ENCODE data around the gene CCDC187. TPM values are rescaled to one million over a fixed set of nuclear protein-coding genes. Genes with fewer than 3 reads are reported as not detected.

CCDC187 gene
- total and polyA plus RNA-seq, 4 donors: 2.0 to 16.8 (median 6.8) TPM

DNA sequence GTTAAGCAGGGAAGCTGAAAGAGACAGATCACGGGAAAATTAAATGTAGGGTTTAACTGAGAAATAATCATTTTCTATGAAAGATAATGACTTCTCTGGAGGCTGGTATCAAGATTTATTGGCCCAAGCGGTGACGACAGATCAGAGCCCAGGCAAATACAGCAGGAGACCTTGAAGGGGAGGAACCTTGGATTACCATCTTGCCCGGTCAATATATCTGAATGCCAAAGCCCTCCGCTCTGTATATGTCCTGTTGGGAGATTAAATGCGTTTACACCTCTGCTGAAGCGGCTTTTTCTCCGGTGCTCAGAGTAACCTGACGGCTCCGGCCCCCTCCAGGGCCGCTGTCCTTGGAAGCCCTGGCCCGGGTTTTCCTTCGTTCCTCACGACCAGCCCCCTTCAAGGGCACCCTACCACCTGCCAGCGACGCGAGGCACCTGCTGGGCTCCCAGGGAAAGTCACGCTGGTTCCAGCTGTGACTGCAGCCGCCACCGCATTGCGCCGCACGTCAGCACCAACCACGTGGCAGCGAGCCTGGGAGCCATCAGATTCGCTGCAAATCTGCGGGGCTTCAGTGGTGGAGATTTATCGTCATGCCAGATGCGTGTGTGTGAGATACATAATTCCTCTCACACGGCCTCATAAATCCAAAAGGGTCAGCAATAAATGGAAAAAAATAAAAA lies 53.9 kb downstream of the CCDC187 start:
- ATAC-seq (ENCODE audit: insufficient read depth, low FRiP score) (no peak), DNase-seq (no peak)
- Histone ChIP-seq H3K27ac (ENCODE audit: low read depth in 1 of 2, low read length in 1 of 2) (no peak overlapping the region), H3K9me3 (ENCODE audit: control insufficient read depth in 4 of 4, insufficient read depth in 3 of 4, low read length in 3 of 4) (no peaks in the 10 kb centered on the region), H3K36me3 (ENCODE audit: control insufficient read depth in 4 of 4, insufficient read depth in 4 of 4, low read length in 4 of 4) (no peaks in the 10 kb centered on the region), H3K4me3 (no peak overlapping the region), H3K27me3 (ENCODE audit: control insufficient read depth in 3 of 3, insufficient read depth in 3 of 3, low read length in 2 of 3) (peaks cover 0 to 3% (median 2%) of the 10 kb centered on the region in 3 donors), H3K4me1 (ENCODE audit: control insufficient read depth in 5 of 5, insufficient read depth in 5 of 5, low read length in 5 of 5) (peaks cover 0 to under 1% (median under 1%) of the 10 kb centered on the region in 5 donors), H3K9ac (ENCODE audit: insufficient read depth in 1 of 2, low read length in 2 of 2) (no peak overlapping the region)
- TF ChIP-seq, protein P1, sequence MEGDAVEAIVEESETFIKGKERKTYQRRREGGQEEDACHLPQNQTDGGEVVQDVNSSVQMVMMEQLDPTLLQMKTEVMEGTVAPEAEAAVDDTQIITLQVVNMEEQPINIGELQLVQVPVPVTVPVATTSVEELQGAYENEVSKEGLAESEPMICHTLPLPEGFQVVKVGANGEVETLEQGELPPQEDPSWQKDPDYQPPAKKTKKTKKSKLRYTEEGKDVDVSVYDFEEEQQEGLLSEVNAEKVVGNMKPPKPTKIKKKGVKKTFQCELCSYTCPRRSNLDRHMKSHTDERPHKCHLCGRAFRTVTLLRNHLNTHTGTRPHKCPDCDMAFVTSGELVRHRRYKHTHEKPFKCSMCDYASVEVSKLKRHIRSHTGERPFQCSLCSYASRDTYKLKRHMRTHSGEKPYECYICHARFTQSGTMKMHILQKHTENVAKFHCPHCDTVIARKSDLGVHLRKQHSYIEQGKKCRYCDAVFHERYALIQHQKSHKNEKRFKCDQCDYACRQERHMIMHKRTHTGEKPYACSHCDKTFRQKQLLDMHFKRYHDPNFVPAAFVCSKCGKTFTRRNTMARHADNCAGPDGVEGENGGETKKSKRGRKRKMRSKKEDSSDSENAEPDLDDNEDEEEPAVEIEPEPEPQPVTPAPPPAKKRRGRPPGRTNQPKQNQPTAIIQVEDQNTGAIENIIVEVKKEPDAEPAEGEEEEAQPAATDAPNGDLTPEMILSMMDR (IDR thresholded peaks at IDR 0.05; ENCODE audit: control extremely low read depth, extremely low read depth): no peak
- whole genome bisulfite sequencing, 2 donors: 66 to 81% methylated on average over 30 of the region's 30 CpGs

DNA sequence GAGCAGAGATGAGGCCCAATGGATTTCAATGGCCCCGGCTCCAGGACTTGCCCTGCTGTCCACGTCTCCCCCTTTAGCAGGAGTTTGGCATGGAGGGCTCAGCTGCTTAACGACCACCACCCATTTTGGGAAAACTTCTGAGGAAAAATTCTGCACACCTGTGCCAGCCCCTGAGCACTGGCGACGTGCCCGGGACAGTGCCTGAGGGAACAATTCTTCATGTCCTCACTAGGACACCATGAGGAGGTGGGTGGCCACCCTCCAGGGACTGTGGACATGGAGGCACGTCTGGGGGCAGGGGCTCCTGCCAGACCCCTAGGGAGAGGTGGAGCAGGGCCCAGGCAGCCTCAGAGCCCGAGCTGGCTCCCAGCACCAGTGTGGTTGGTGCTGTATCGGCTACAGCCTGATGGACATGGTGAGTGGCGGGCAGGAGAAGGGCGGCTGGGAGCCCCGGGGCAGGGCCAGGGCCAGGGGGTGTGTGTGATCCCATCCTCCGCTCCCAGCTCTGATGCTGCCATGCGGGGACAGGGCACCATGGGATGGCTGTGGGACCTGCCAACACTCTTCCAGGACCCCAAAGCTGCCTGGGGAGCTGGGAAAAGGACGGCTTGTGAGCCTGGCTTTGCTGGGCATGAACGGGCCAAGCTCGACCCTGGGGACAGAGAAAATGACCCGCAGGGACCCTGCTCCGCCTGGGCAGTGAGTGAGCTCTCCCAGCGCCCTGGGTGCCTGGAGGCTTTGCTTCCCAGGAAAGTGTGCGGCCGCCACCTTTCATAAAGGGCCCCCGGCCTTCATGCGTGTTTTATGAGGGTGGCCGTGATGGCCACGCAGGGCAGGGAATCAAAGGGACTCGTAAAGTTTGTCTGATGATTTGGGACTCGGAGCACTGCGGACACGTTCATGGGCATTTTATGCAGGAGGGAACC lies 54.7 kb downstream of the CCDC187 start:
- TF ChIP-seq, protein P1 (IDR thresholded peaks at IDR 0.05; ENCODE audit: control extremely low read depth, extremely low read depth): no peak
- no peak for ATAC-seq (ENCODE audit: insufficient read depth, low FRiP score)
- 81 to 87% methylated on average over 30 of the region's 30 CpGs for WGBS, 2 donors

GRCh38 chr9:136247947-136248637 lies 55.8 kb downstream of the CCDC187 start:
- no peaks in the 10 kb centered on the region for H3K36me3 ChIP-seq (ENCODE audit: control insufficient read depth in 4 of 4, insufficient read depth in 4 of 4, low read length in 4 of 4)
- H3K9me3 ChIP-seq (ENCODE audit: control insufficient read depth in 4 of 4, insufficient read depth in 3 of 4, low read length in 3 of 4): no peaks in the 10 kb centered on the region
- whole genome bisulfite sequencing, 2 donors: 85 to 87% methylated on average over 24 of the region's 24 CpGs
- TF ChIP-seq, protein P1 (IDR thresholded peaks at IDR 0.05; ENCODE audit: control extremely low read depth, extremely low read depth): no peak
- DNase-seq (no peak), ATAC-seq (ENCODE audit: insufficient read depth, low FRiP score) (no peak)
- H3K4me3 ChIP-seq: no peak overlapping the region
- H3K27me3 ChIP-seq (ENCODE audit: control insufficient read depth in 3 of 3, insufficient read depth in 3 of 3, low read length in 2 of 3): peaks cover 0 to 3% (median 2%) of the 10 kb centered on the region in 3 donors
- H3K9ac ChIP-seq (ENCODE audit: insufficient read depth in 1 of 2, low read length in 2 of 2): no peak overlapping the region
- peaks cover 6 to 13% (median 8%) of the 10 kb centered on the region in 5 donors for H3K4me1 ChIP-seq (ENCODE audit: control insufficient read depth in 5 of 5, insufficient read depth in 5 of 5, low read length in 5 of 5)
- no peak overlapping the region for H3K27ac ChIP-seq (ENCODE audit: low read depth in 1 of 2, low read length in 1 of 2)

More for the DNA sequence above, 54.7 kb downstream of the CCDC187 start:
- Histone ChIP-seq H3K4me3 (no peak overlapping the region), H3K27ac (ENCODE audit: low read depth in 1 of 2, low read length in 1 of 2) (no peak overlapping the region), H3K27me3 (ENCODE audit: control insufficient read depth in 3 of 3, insufficient read depth in 3 of 3, low read length in 2 of 3) (peaks cover 0 to 3% (median 2%) of the 10 kb centered on the region in 3 donors), H3K36me3 (ENCODE audit: control insufficient read depth in 4 of 4, insufficient read depth in 4 of 4, low read length in 4 of 4) (no peaks in the 10 kb centered on the region), H3K9me3 (ENCODE audit: control insufficient read depth in 4 of 4, insufficient read depth in 3 of 4, low read length in 3 of 4) (no peaks in the 10 kb centered on the region), H3K4me1 (ENCODE audit: control insufficient read depth in 5 of 5, insufficient read depth in 5 of 5, low read length in 5 of 5) (peaks cover 4 to 9% (median 6%) of the 10 kb centered on the region in 5 donors), H3K9ac (ENCODE audit: insufficient read depth in 1 of 2, low read length in 2 of 2) (no peak overlapping the region)
- DNase-seq: no peak
